Mesenchymal stem cell (in vitro differentiated cells and primary cell): ENCODE results near the gene RCN2.
A peak's percentile ranks its signal among the peaks of the same experiment; 100 is the strongest.

ENCODE experiments used
- DNase-seq: peaks from one replicate; pipeline ENCODE4 v3.0.0-alpha.2; 2013
- H2AFZ ChIP-seq: one replicate; pipeline ENCODE4 v1.6.1; 2013; ENCODE audit warnings: low read depth, mild to moderate bottlenecking, control low read depth, inconsistent platforms, low read length, moderate library complexity
- H2AK5ac ChIP-seq: 2 replicates; pipeline ENCODE4 v1.6.1; 2013; ENCODE audit warnings: low read length, moderate library complexity, mild to moderate bottlenecking, inconsistent platforms; ENCODE audit not compliant: severe bottlenecking
- H2BK120ac ChIP-seq: one replicate; pipeline ENCODE4 v1.6.1; 2013; ENCODE audit warnings: low read depth, mild to moderate bottlenecking, inconsistent platforms, low read length, moderate library complexity
- H2BK12ac ChIP-seq, 2 experiments: one replicate each; pipeline ENCODE4 v1.6.1; 2013; ENCODE audit warnings: inconsistent platforms in 2 of 2, low read length in 2 of 2, mild to moderate bottlenecking in 2 of 2, moderate library complexity in 2 of 2, control low read depth in 1 of 2
- H2BK15ac ChIP-seq: one replicate; pipeline ENCODE4 v1.6.1; 2013; ENCODE audit warnings: mild to moderate bottlenecking, low read depth, inconsistent platforms; ENCODE audit not compliant: poor library complexity, severe bottlenecking
- H2BK5ac ChIP-seq: 2 replicates; pipeline ENCODE4 v1.6.1; 2013; ENCODE audit warnings: low read depth, mild to moderate bottlenecking, low read length, control low read depth, inconsistent platforms; ENCODE audit not compliant: poor library complexity, severe bottlenecking
- H3K14ac ChIP-seq, 2 experiments: one replicate each; pipeline ENCODE4 v1.6.1; 2013; ENCODE audit warnings: inconsistent platforms in 2 of 2, low read length in 2 of 2, control low read depth in 1 of 2, mild to moderate bottlenecking in 1 of 2, moderate library complexity in 1 of 2
- H3K18ac ChIP-seq, 2 experiments: one replicate each; pipeline ENCODE4 v1.6.1; 2013; ENCODE audit warnings: inconsistent platforms in 2 of 2, low read length in 2 of 2, control low read depth in 1 of 2, low read depth in 1 of 2, mild to moderate bottlenecking in 1 of 2
- H3K23ac ChIP-seq, 2 experiments: one replicate each; pipeline ENCODE4 v1.6.1; 2013; ENCODE audit warnings: inconsistent platforms in 2 of 2, low read length in 2 of 2, mild to moderate bottlenecking in 2 of 2, moderate library complexity in 2 of 2, control low read depth in 1 of 2
- H3K27ac ChIP-seq: 2 replicates; pipeline ENCODE4 v1.5.1; 2013; ENCODE audit warnings: mild to moderate bottlenecking, moderate library complexity, low read length, control low read depth, inconsistent platforms; ENCODE audit not compliant: poor library complexity, severe bottlenecking
- H3K27me3 ChIP-seq, 2 experiments: 2 replicates each; pipeline versions ENCODE4 v1.6.1 to v1.7.0; 2013; ENCODE audit warnings: low read length in 2 of 2, mild to moderate bottlenecking in 2 of 2, moderate library complexity in 2 of 2, control low read depth in 1 of 2, inconsistent platforms in 1 of 2; ENCODE audit not compliant: control insufficient read depth in 1 of 2, insufficient read depth in 1 of 2
- H3K36me3 ChIP-seq, 2 experiments: 2 replicates each; pipeline versions ENCODE4 v1.6.1 to v1.7.0; 2013; ENCODE audit warnings: low read length in 2 of 2, control low read depth in 1 of 2, inconsistent platforms in 1 of 2, low read depth in 1 of 2, mild to moderate bottlenecking in 1 of 2; ENCODE audit not compliant: insufficient read depth in 2 of 2, control insufficient read depth in 1 of 2
- H3K4ac ChIP-seq, 2 experiments: one replicate each; pipeline ENCODE4 v1.6.1; 2013; ENCODE audit warnings: inconsistent platforms in 2 of 2, low read length in 2 of 2, mild to moderate bottlenecking in 2 of 2, moderate library complexity in 2 of 2, control low read depth in 1 of 2, low read depth in 1 of 2
- H3K4me1 ChIP-seq: 2 replicates; pipeline ENCODE4 v1.6.1; 2013; ENCODE audit warnings: low read depth, low read length, control low read depth; ENCODE audit not compliant: control insufficient read depth, insufficient read depth
- H3K4me2 ChIP-seq: 2 replicates; pipeline ENCODE4 v1.6.1; 2013; ENCODE audit warnings: low read length, mild to moderate bottlenecking, inconsistent platforms; ENCODE audit not compliant: poor library complexity, severe bottlenecking
- H3K4me3 ChIP-seq, 2 experiments: 2 replicates each; pipeline versions ENCODE4 v1.5.1 to v1.7.0; 2013; ENCODE audit warnings: low read length in 2 of 2, mild to moderate bottlenecking in 2 of 2, control low read depth in 1 of 2, low read depth in 1 of 2; ENCODE audit not compliant: insufficient read depth in 1 of 2
- H3K79me1 ChIP-seq: replicated peaks from 2 replicates; pipeline ENCODE4 v1.6.1; 2013; ENCODE audit warnings: mild to moderate bottlenecking, control low read depth, low read length, inconsistent platforms; ENCODE audit not compliant: poor library complexity, severe bottlenecking
- H3K9ac ChIP-seq: 2 replicates; pipeline ENCODE4 v1.7.0; 2013; ENCODE audit warnings: mild to moderate bottlenecking, low read length, moderate library complexity
- H3K9me3 ChIP-seq: 2 replicates; pipeline ENCODE4 v1.7.0; 2013; ENCODE audit warnings: mild to moderate bottlenecking, low read length; ENCODE audit not compliant: control insufficient read depth
- H4K8ac ChIP-seq: one replicate; pipeline ENCODE4 v1.6.1; 2013; ENCODE audit warnings: inconsistent platforms, mild to moderate bottlenecking, low read length, moderate library complexity
- H4K91ac ChIP-seq: one replicate; pipeline ENCODE4 v1.6.1; 2013; ENCODE audit warnings: mild to moderate bottlenecking, low read length, inconsistent platforms
- WGBS: methylation state at CpG from one replicate; pipeline ENCODE4 v1.1.7; 2013; ENCODE audit warnings: mixed read lengths; 5-methylcytosine and 5-hydroxymethylcytosine counted together

Gene RCN2

DNA sequence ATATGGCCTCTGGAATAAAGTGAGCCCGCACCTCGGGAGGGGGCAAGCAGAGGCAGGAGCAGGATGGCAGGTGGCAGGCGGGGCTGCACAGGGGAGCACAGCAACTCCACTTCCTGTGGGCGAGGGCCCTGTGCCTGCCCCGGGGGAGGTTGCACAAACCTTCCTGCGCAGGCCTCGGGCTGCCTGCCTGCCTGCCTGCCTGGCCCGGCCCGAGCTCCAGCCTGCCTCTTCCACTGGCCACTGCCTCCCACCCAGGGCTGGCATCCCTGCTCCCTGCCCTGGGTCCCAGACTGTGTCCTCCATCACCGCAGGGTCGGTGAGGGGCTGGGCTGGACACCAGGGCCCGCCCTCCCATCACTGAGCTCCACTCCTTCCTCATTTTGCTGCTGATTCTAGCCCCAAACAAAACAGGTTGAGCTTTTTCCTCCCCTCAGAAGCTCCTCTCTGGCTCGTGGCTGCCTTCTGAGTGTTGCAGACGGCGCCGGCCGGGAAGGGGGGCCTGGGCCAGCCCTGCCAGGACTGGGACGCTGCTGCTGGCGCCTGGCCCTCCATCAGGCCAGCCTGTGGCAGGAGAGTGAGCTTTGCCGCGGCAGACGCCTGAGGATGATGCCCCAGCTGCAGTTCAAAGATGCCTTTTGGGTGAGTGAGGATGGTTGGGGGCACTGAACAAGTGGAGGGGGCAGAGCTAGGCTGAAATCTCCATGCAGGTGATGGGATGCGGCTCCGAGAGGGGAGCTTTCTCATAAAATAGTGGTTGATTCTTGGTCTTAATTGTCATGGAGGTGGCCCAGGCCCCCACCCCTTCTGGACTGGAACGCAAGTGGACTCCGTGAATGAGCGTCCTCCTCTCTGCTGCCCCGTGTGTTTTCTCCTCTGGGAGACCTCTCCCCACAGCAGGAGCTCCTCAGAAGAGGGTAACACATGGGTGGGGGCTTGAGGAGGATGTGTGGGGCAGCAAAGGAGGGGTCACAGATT, 63.7 kb downstream of the RCN2 start, which contains the start of gene PSTPIP1:
Gene PSTPIP1 (plus strand): TSS at position 156 of the 975 bp plus-strand sequence. CDS start 448 bp downstream, at position 604.
- no peak within 1 kb of the TSS for H3K23ac ChIP-seq

GRCh38 chr15:76996076-76996525, 64.6 kb downstream of the RCN2 start:
- no peak for DNase-seq
- no peak overlapping the region for H4K8ac ChIP-seq
- H2BK12ac ChIP-seq, result no peak overlapping the region
- no peak overlapping the region for H3K4me3 ChIP-seq
- no peak overlapping the region for H2AK5ac ChIP-seq
- H2BK15ac ChIP-seq, result no peak overlapping the region
- no peak overlapping the region for H3K23ac ChIP-seq
- H3K36me3 ChIP-seq, result no peaks in the 10 kb centered on the region
- H3K9ac ChIP-seq, result peak overlapping the region; percentile 57
- H2BK120ac ChIP-seq, result no peak overlapping the region
- peaks cover 12% of the 10 kb centered on the region for H3K4me1 ChIP-seq
- no peak overlapping the region for H4K91ac ChIP-seq
- H3K4ac ChIP-seq, result no peak overlapping the region
- H3K27ac ChIP-seq, result no peak overlapping the region
- H3K9me3 ChIP-seq, result no peaks in the 10 kb centered on the region
- H3K4me2 ChIP-seq, result no peak overlapping the region
- no peak overlapping the region for H3K14ac ChIP-seq
- H3K79me1 ChIP-seq, result no peaks in the 10 kb centered on the region
- H2AFZ ChIP-seq, result no peak overlapping the region
- no peak overlapping the region for H2BK5ac ChIP-seq
- 95% methylated on average over 7 of the region's 9 CpGs for WGBS
- no peak overlapping the region for H3K18ac ChIP-seq
- peaks cover 0 to 4% of the 10 kb centered on the region in 2 experiments for H3K27me3 ChIP-seq

More for the DNA sequence above, 63.7 kb downstream of the RCN2 start, which contains the start of gene PSTPIP1:
- WGBS, result 86% methylated on average over 28 of the region's 28 CpGs
- Histone ChIP-seq H3K4me1 (peaks cover 12% of the 10 kb centered on the region), H2BK120ac (no peak within 1 kb of the TSS), H2BK12ac (peak within 1 kb of the TSS in 1 of 2 experiments; percentile 21), H3K79me1 (no peaks in the 10 kb centered on the region), H4K8ac (no peak within 1 kb of the TSS), H3K18ac (no peak within 1 kb of the TSS), H3K27ac (no peak within 1 kb of the TSS), H3K27me3 (peaks cover 0 to 12% of the 10 kb centered on the region in 2 experiments), H2AK5ac (no peak within 1 kb of the TSS), H2BK15ac (no peak within 1 kb of the TSS), H2BK5ac (no peak within 1 kb of the TSS), H3K14ac (peak within 1 kb of the TSS in 1 of 2 experiments; percentile 57), H3K4ac (peak within 1 kb of the TSS in 1 of 2 experiments; percentile 46), H2AFZ (no peak within 1 kb of the TSS), H3K9me3 (no peaks in the 10 kb centered on the region), H3K4me3 (no peak within 1 kb of the TSS), H3K4me2 (no peak within 1 kb of the TSS), H4K91ac (peak within 1 kb of the TSS; percentile 28), H3K9ac (peak within 1 kb of the TSS; percentile 8), H3K36me3 (no peaks in the 10 kb centered on the region)
- DNase-seq, result no peak

DNA sequence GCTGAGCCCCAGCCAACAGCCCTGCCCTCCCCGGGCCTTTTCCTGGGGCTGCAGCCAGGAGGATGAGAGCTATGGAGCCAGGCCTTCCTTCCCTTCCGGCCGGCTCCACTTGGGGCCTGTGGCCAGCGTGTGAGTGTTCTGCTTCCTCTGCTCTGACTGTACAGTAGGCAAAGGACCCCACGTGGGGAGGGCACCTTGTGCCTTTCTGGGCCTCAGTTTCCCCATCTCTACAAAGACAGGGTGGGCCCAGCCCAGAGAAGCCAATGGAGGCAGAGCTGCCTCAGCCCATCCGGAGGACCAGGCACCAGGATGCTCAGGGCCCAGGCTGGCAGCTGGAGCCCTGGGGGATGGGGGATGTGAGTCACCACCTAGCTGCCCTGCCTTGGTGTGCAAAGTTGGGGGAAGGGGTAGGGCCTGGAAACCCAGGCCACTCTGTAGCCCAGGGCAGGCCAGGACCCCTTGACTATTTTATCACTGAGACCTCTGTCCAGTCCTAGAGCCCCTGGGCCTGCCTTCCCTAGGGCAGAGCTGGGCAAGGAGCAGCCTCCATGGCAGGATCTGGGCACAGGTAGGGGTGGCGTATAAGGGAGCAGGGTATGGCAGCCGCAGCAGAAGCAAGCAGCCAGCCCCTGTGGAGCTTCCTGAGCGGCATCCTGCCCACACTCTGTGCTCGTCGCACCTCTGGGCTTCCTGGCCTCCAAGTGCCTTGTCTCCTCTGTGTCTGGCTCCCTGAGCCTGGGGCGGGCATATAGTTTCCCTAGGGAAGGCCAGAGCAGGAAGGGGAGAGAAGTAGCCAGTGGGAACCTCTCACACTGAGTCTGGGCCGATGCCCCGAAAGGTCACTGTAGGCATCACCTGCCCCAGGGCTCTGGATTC, 65.2 kb downstream of the RCN2 start:
- Histone ChIP-seq H2BK5ac (no peak overlapping the region), H3K4me2 (no peak overlapping the region), H3K4me1 (peaks cover 12% of the 10 kb centered on the region), H3K27ac (no peak overlapping the region), H2BK15ac (no peak overlapping the region), H2BK12ac (no peak overlapping the region), H3K18ac (no peak overlapping the region), H3K36me3 (no peaks in the 10 kb centered on the region), H2AFZ (no peak overlapping the region), H3K9me3 (no peaks in the 10 kb centered on the region), H2AK5ac (no peak overlapping the region), H3K4me3 (no peak overlapping the region), H3K79me1 (no peaks in the 10 kb centered on the region), H3K14ac (peak overlapping the region in 1 of 2 experiments; percentile 63), H4K91ac (no peak overlapping the region), H2BK120ac (no peak overlapping the region), H3K4ac (no peak overlapping the region), H3K27me3 (peaks cover 0 to 4% of the 10 kb centered on the region in 2 experiments), H3K23ac (peak overlapping the region in 1 of 2 experiments; percentile 35), H4K8ac (no peak overlapping the region), H3K9ac (peak overlapping the region; percentile 57)
- WGBS, result 84% methylated on average over 14 of the region's 14 CpGs
- no peak for DNase-seq
